HG02571 (cell line): ENCODE measurements around the gene ZFP57.

Experiments
- ATAC-seq: cut with Tn5 transposase; IDR thresholded peaks from one replicate; pipeline ENCODE4 v1.9.1; 2021; ENCODE audit warnings: mild to moderate bottlenecking, moderate library complexity; ENCODE audit not compliant: unreplicated experiment

ZFP57 gene

DNA sequence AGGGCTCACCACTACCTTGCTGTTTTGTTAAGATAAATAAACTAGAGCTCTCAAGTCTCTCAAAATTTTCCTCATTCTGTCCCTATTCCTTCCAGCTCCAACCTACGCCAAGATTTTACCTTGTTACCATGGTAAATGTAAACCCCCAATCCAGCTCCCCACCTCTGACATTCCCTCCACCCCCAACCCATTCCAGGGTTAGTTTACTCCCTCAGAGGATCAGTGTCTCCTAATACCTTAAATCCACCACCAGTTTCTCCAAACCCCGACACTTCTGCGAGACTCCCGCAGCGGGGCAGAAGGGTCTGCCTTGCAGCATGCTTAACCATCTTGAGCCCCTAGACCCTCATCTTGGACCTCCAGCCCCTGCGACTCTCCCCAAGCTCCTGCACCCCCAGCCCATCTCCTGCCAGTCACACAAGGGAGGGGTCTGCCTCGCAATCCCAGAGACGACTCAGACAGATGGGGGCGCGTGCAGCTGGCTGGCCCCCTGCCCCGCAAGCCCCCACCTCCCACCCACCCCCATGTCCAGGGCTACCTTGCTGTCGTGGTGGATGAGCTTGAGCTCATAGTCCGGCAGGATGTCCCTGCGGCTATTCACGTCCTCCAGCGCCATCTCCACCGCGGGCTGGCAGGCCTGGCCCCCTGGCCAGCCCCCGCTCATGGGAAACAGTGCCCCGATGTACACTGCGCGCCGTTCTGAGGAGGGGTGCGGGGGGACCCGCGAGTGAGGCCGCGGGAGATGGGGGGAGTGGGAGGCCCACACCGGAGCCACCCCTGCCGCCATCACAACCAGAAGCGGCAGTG is 53.8 kb downstream of the ZFP57 start:
- no peak for ATAC-seq

DNA sequence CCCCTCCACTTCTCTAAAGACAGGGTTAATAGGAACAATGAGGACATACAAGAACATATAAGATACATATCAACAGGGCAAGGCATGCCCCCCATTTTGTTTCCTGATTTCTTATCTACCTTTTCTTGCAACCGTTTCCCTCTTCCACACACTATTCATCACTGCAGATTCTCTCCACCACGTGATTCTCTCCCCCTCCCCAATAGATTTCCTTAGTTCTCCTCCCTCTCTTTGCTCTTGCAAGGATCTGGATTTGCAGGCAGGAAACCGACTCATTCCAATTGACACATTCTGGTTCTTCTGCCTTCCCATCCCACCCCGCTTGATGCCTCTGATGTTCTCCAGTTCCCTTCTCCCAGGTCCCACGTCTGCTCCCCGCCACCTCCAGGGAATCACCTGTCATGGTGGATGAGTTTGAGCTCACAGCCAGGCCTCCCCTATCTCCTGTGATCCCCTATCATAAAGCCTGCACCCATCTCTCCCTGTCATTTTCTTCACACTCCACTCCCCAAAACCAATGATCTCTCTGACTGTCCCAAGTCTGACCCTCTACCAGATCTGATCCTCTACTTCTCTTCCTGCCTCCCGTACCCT is 55.5 kb downstream of the ZFP57 start:
- no peak for ATAC-seq

DNA sequence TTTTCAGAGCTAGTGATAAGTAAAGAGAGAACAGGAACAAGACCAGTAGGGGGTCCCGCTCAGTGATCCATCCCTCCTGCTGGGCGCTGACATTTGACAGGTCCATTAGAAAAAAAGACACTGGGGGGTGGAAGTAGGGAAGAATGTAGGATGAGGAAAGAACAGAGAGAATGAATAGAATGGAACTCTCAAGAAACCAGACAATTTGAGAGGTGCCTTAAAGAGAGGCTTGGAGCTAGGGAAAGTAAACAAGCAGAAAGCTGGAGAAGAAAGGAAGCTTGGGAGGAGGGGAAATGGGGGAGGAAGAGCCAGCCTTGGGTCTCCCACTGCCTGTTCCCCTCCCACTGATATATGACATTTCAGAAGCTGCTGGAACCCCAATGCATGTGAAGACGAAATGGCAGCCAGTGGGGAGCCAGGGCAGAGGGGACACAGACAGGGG is 56.4 kb downstream of the ZFP57 start:
- no peak for ATAC-seq
